Muscle layer of colon (tissue), 2 donors: ENCODE results near the gene CBX3.
"Not testable (repeated sequence)": the region's sequence is repeated elsewhere in the genome, so short reads cannot be mapped to it uniquely, and the experiment has no call there.

Experiments used
- H3K27ac ChIP-seq: one replicate; pipeline ENCODE4 v1.7.0; 2013; ENCODE audit warnings: low read depth, mild to moderate bottlenecking, low read length, moderate library complexity
- H3K27me3 ChIP-seq, 2 donors: one replicate each; pipeline ENCODE4 v1.7.0; 2013; ENCODE audit warnings: low read length in 2 of 2, mild to moderate bottlenecking in 2 of 2; ENCODE audit not compliant: insufficient read depth in 2 of 2, control insufficient read depth in 1 of 2
- H3K36me3 ChIP-seq: one replicate; pipeline ENCODE4 v1.7.0; 2013; ENCODE audit warnings: mild to moderate bottlenecking, low read length; ENCODE audit not compliant: insufficient read depth
- H3K4me1 ChIP-seq: one replicate; pipeline ENCODE4 v1.7.0; 2013; ENCODE audit warnings: mild to moderate bottlenecking, low read length; ENCODE audit not compliant: insufficient read depth
- H3K4me3 ChIP-seq, 2 donors: one replicate each; pipeline ENCODE4 v1.7.0; 2013; ENCODE audit warnings: low read length in 2 of 2, low read depth in 1 of 2, mild to moderate bottlenecking in 1 of 2, moderate library complexity in 1 of 2
- H3K9ac ChIP-seq: one replicate; pipeline ENCODE4 v1.7.0; 2013; ENCODE audit warnings: low read length
- H3K9me3 ChIP-seq: one replicate; pipeline ENCODE4 v1.7.0; 2013; ENCODE audit warnings: mild to moderate bottlenecking, low read length
- donor health status: abdominal sarcoma.
- donor health status: Adenocarcinoma of cecum.

CBX3 gene

DNA sequence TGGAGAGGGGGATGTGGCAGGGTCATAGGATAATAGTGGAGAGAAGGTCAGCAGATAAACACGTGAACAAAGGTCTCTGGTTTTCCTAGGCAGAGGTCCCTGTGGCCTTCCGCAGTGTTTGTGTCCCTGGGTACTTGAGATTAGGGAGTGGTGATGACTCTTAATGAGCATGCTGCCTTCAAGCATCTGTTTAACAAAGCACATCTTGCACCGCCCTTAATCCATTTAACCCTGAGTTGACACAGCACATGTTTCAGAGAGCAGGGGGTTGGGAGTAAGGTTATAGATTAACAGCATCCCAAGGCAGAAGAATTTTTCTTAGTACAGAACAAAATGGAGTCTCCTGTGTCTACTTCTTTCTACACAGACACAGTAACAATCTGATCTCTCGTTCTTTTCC is 25.6 kb upstream of the CBX3 start:
- H3K9me3 ChIP-seq, H3K27me3 ChIP-seq, H3K36me3 ChIP-seq, H3K4me1 ChIP-seq, H3K27ac ChIP-seq, H3K9ac ChIP-seq, H3K4me3 ChIP-seq: not testable (repeated sequence)

DNA sequence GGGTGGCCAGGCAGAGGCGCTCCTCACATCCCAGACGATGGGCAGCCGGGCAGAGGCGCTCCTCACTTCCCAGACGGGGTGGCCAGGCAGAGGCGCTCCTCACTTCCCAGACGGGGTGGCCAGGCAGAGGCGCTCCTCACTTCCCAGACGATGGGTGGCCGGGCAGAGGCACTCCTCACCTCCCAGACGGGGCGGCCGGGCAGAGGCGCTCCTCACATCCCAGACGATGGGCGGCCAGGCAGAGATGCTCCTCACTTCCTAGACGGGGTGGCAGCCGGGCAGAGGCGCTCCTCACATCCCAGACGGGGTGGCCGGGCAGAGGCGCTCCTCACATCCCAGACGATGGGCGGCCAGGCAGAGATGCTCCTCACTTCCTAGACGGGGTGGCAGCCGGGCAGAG is 24.8 kb upstream of the CBX3 start:
- H3K27ac ChIP-seq, H3K4me3 ChIP-seq, H3K9me3 ChIP-seq, H3K27me3 ChIP-seq, H3K4me1 ChIP-seq, H3K9ac ChIP-seq, H3K36me3 ChIP-seq: not testable (repeated sequence)

DNA sequence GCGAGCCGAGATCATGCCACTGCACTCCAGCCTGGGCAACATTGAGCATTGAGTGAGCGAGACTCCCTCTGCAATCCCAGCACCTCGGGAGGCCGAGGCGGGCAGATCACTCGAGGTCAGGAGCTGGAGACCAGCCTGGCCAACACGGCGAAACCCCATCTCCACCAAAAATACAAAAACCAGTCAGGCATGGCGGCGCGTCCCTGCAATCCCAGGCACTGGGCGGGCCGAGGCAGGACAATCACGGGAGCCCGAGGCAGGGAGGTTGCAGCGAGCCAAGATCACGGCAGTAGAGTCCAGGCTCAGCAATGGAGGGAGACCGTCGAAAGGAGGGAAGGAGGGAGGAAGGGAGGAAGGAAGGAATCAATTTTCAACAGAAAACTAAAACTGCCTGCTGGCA is 24.3 kb upstream of the CBX3 start:
- not testable (repeated sequence) for H3K27ac ChIP-seq, H3K4me1 ChIP-seq, H3K36me3 ChIP-seq, H3K27me3 ChIP-seq, H3K4me3 ChIP-seq, H3K9ac ChIP-seq, H3K9me3 ChIP-seq

DNA sequence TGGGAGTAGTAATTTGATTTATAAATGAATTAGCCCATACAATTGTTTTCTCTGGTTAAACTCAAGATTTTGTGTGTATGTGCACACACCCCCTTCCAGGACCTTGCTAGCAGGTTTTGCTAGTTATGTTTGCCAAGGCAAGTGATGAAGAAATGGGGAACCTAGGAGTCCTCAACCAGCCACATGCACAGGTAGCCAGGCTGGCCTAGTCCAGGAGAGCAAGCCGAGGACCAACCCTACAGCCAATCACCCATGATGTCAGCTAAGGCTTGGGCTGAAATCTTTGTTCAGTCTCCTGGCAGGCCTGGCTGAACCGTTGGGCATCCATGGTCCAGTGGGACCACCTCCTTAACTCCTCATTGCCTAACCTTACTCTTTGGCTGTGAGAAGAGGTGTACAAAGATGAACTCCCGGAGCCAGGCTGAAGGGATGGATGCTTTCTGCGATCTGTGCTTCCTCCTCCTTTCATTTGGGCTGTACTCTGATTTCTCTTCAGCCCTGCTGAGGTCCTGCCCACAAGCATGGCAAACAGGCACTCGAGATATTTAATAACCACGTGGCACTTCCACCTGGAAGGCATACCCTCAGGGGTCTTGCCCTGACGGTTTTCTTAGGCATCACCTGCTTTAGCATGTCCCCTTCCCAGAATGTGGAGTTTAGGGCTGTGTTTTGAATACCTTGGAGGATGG is 23.1 kb upstream of the CBX3 start:
- Histone ChIP-seq H3K9ac (no peak overlapping the region), H3K9me3 (no peaks in the 10 kb centered on the region), H3K36me3 (no peaks in the 10 kb centered on the region), H3K27ac (no peak overlapping the region), H3K4me1 (no peaks in the 10 kb centered on the region), H3K27me3 (no peaks in the 10 kb centered on the region), H3K4me3 (no peak overlapping the region)

DNA sequence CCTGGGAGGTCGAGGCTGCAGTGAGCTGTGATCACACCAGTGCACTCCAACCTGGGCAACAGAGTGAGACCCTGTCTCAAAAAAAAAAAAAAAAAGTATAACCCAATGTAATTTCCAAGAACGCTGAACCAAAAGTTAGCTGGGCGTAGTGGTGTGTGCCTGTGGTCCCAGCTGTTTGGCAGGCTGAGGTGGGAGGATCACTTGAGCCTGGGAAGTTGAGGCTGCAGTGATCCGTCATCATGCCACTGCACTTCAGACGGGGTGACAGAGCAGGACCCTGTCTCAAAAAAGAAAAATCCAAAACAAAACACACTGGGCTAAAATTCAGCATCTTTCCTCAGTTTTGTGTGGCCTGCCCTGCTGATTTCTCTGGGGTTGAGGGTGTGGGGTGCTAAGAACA is 22.1 kb upstream of the CBX3 start:
- Histone ChIP-seq H3K4me3 (no peak overlapping the region), H3K9me3 (no peaks in the 10 kb centered on the region), H3K9ac (no peak overlapping the region), H3K4me1 (no peaks in the 10 kb centered on the region), H3K27ac (no peak overlapping the region), H3K36me3 (no peaks in the 10 kb centered on the region), H3K27me3 (no peaks in the 10 kb centered on the region)

DNA sequence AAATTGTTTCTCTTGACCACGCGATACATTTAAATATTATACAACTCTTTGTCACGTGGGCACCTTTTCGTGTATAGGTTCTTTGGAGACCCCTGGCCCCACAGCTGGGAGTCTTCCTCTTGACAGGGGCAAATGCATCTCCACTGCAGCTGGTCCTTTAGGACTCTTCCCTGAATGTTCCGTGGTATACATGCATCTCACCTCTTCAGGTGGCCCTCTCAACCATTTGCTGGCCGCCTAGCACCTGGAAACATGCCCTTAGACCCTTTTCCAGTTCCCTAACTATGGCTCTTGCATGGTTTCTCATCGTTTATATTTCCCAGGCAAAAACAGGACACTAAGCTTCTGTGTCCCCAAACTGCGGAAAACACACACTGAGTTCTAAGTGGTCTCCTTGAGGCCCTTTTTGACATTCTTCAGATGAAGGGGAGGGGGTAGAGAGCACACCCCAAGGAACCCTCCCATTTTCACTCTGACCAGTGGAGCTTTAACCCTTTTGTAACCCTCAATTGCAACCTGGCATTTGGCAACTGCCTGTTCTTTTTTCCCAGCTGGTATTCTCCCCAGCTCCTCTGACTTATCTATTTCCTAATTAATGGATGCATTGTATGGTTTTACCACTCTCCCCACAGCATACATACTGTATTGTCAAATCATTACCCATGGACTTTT is 21.6 kb upstream of the CBX3 start:
- Histone ChIP-seq H3K27ac (no peak overlapping the region), H3K9me3 (no peaks in the 10 kb centered on the region), H3K27me3 (no peaks in the 10 kb centered on the region), H3K4me3 (no peak overlapping the region), H3K9ac (no peak overlapping the region), H3K4me1 (no peaks in the 10 kb centered on the region), H3K36me3 (no peaks in the 10 kb centered on the region)

DNA sequence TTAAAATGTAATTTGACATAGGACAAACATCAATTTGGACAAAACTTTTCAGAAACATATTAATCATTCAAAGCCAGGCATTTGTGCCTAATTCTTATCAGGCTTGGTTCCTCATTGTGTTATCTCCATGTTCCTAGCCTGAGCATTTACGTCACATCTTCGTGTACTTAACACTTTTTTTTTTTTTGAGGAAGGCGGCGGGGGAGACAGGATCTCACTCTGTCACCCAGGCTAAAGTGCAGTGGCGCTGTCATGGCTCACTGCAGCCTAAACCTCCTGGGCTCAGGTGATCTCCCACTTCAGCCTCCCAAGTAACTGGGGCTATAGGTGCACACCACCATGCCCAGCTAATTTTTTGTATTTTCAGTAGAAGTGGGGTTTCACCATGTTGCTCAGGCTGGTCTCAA is 20.8 kb upstream of the CBX3 start:
- Histone ChIP-seq H3K4me1 (no peaks in the 10 kb centered on the region), H3K9me3 (no peaks in the 10 kb centered on the region)

DNA sequence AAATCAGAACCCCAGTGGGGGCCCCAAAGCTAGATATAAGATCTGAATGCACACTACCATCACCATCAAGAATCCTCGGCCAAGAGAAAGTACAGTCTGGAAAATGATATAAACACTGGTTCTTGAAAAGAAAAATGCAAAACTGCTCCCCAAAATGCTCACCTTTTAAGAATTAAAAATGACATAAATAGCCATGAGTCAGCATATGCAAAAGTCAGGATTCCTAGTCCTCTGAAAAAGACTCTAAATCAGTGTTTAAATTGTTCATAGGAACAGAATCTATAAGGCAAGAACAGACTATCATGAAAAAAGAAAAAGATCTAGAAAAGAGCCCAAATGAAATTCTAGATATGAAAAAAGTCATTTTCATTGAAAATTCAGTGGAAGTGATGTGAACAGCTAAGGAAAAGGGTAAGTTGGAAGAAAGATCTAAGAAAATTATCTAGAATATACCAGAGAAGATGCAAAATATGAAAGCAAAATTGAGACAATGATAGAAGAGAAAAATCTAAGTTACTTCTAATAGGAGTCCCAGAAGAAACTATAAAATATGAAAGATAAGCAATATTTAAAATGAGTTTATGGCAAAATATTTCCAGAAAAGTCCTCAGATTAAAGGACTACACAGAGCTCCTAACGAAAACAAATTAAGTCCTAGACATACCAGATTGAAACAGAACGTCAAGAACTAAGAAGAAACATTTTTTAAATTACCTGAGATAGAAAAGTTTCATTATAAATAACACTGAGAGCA is 19.9 kb upstream of the CBX3 start:
- Histone ChIP-seq H3K4me1 (no peaks in the 10 kb centered on the region), H3K36me3 (no peaks in the 10 kb centered on the region), H3K9ac (no peak overlapping the region), H3K27ac (no peak overlapping the region), H3K4me3 (no peak overlapping the region), H3K9me3 (no peaks in the 10 kb centered on the region), H3K27me3 (no peaks in the 10 kb centered on the region)

More for the DNA sequence above, 20.8 kb upstream of the CBX3 start:
- no peak overlapping the region for H3K27ac ChIP-seq
- no peak overlapping the region for H3K4me3 ChIP-seq
- no peaks in the 10 kb centered on the region for H3K36me3 ChIP-seq
- H3K9ac ChIP-seq = no peak overlapping the region
- no peaks in the 10 kb centered on the region for H3K27me3 ChIP-seq

DNA sequence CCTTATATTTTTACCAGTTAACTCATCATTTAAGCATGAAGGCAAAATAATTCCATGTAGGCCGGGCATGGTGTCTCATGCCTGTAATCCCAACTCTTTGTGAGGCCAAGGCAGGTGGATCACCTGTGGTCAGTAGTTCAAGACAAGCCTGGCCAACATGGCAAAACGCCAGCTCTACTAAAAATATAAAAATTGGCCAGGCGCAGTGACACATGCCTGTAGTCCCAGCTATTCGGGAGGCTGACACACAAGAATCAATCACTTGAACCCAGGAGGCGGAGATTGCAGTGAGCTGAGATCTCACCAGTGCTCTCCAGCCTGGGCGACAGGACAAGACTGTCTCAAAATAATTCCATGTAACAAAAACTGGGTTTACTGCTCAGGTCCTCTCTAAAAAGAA is 19.3 kb upstream of the CBX3 start:
- Histone ChIP-seq H3K27me3 (no peaks in the 10 kb centered on the region), H3K4me1 (no peaks in the 10 kb centered on the region), H3K9ac (no peak overlapping the region), H3K27ac (no peak overlapping the region), H3K9me3 (no peaks in the 10 kb centered on the region), H3K36me3 (peaks cover under 1% of the 10 kb centered on the region), H3K4me3 (no peak overlapping the region)

DNA sequence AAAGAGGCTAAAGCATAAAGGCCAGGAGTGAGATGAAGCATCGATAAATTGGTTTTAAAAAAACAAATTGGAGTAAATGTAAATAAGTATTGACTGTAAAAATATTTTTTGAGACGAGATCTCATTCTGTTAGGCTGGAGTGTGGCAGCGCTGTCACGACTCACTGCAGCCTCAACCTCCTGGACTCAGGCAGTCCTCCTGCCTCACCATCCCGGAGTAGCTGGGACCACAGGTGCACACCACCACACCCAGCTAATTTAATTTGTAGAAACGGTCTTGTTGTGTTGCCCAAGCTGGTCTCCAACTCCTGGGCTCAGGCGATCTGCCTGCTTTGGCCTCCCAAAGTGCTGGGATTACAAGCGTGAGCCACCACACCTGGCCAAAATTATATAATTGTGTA is 18.8 kb upstream of the CBX3 start:
- Histone ChIP-seq H3K27me3 (no peaks in the 10 kb centered on the region), H3K9me3 (no peaks in the 10 kb centered on the region), H3K36me3 (peaks cover 5% of the 10 kb centered on the region), H3K4me3 (no peak overlapping the region), H3K27ac (no peak overlapping the region), H3K9ac (no peak overlapping the region), H3K4me1 (no peaks in the 10 kb centered on the region)

DNA sequence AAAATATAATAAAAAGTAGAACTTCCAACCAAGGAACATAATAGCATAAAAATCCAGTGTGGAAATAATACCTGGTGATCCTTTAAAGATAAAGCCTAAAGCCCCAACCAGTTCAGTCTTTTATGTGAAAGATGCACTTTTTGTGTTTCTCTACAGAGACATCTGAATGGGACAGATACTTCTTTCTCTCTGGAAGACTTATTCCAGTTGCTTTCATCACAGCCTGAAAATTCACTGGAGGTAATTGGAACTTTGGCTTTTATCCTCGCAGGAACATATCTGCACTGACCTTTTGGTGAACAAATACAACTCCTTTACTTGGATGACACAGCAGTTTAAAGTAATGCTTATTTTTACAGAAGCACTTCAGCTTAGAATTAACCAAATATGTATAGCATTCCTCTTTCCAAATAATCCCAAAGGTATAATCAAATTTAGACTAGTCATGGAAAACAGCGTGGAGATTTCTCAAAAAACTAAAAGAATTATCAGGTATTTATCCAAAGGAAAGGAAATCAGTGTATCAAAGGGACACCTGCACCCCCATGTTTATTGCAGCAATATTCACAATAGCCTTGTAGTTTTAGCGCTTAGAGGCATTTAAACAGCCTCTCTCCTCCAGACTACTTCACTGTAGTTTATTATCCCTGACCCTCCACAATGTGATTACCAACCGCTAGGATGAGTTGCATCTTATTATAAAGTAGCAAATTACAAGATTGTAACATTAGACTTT is 17.8 kb upstream of the CBX3 start:
- H3K36me3 ChIP-seq = peaks cover 13% of the 10 kb centered on the region
- H3K9ac ChIP-seq = no peak overlapping the region
- no peak overlapping the region for H3K27ac ChIP-seq
- H3K4me3 ChIP-seq = no peak overlapping the region
- H3K27me3 ChIP-seq = no peaks in the 10 kb centered on the region
- H3K4me1 ChIP-seq = no peaks in the 10 kb centered on the region
- no peaks in the 10 kb centered on the region for H3K9me3 ChIP-seq
